Islet of Langerhans (tissue), 1 donor: ENCODE measurements around the gene GLO1.

Source experiments
- FAIRE-seq: peaks from one replicate; lab custom pipeline; 2011; peaks lifted over from hg19 to GRCh38; lab: Jason Lieb, UNC

Gene GLO1

GRCh38 chr6:38658418-38659167 lies 44.4 kb downstream of the GLO1 start:
- no peak for FAIRE-seq

- FAIRE-seq: no peak
Observed at GRCh38 chr6:38656896-38657295, 46.0 kb downstream of the GLO1 start.

- FAIRE-seq: no peak
Observed at GRCh38 chr6:38654263-38654662, 48.7 kb downstream of the GLO1 start.

GRCh38 chr6:38651121-38651784 lies 51.7 kb downstream of the GLO1 start:
- no peak for FAIRE-seq

GRCh38 chr6:38650207-38650752 lies 52.7 kb downstream of the GLO1 start:
- FAIRE-seq: no peak

GRCh38 chr6:38649744-38650143 lies 53.2 kb downstream of the GLO1 start:
- no peak for FAIRE-seq

- FAIRE-seq: no peak
Observed at GRCh38 chr6:38648629-38649028, 54.3 kb downstream of the GLO1 start.

GRCh38 chr6:38646166-38646878 lies 56.6 kb downstream of the GLO1 start:
- no peak for FAIRE-seq

- FAIRE-seq: no peak
Observed at GRCh38 chr6:38644951-38645350, 58.0 kb downstream of the GLO1 start.

GRCh38 chr6:38640216-38640909 lies 62.6 kb downstream of the GLO1 start:
- no peak for FAIRE-seq

GRCh38 chr6:38639498-38640215 lies 63.3 kb downstream of the GLO1 start, which contains the start of gene BTBD9:
BTBD9 (minus strand) TSS chr6:38639929.
- no peak for FAIRE-seq

- FAIRE-seq: no peak
Observed at GRCh38 chr6:38638941-38639497, 63.9 kb downstream of the GLO1 start.

GRCh38 chr6:38637756-38638155 lies 65.2 kb downstream of the GLO1 start:
- no peak for FAIRE-seq

GRCh38 chr6:38636027-38636426 lies 66.9 kb downstream of the GLO1 start:
- no peak for FAIRE-seq

GRCh38 chr6:38634518-38634917 lies 68.4 kb downstream of the GLO1 start:
- no peak for FAIRE-seq

- no peak for FAIRE-seq
Observed at GRCh38 chr6:38632490-38632889, 70.5 kb downstream of the GLO1 start.

- no peak for FAIRE-seq
Observed at GRCh38 chr6:38631186-38631783, 71.7 kb downstream of the GLO1 start.
